OCI-LY7 (cell line): ENCODE data around the gene ZNF879. TPM values are rescaled to one million over a fixed set of nuclear protein-coding genes. Genes with fewer than 3 reads are reported as not detected.

ENCODE experiments used
- Bru-seq: library from RNA; stranded (reverse); fragments of 400-500 nt; gene quantifications from one replicate; lab custom pipeline; 2021; lab: Mats Ljungman, UMichigan
- BruChase-seq, 2 experiments: library from RNA; stranded (reverse); fragments of 400-500 nt; gene quantifications; one replicate each; lab custom pipeline; 2021; lab: Mats Ljungman, UMichigan
- BruUV-seq: library from RNA; stranded (reverse); fragments of 400-500 nt; replicated peaks from 2 replicates; lab custom pipeline; 2021; lab: Mats Ljungman, UMichigan
- CTCF ChIA-PET: fragments of 300-600 bp; sonication (Branson Sonifier 250); formaldehyde crosslinking; loops from one replicate; lab custom pipeline; 2022; ENCODE audit warnings: antibody characterized with exemption; ENCODE audit not compliant: unreplicated experiment; lab: Charles Lee
- POLR2A ChIA-PET: fragments of 300-600 bp; sonication (Branson Sonifier 250); formaldehyde crosslinking; loops from one replicate; lab custom pipeline; 2022; ENCODE audit warnings: antibody characterized with exemption; lab: Charles Lee
- DNase-seq: peaks from one replicate; pipeline ENCODE4 v3.0.0-alpha.2; 2015; ENCODE audit warnings: low spot score
- H2AFZ ChIP-seq: fragments of 200-600 bp; sonication (generic), shearing (Covaris generic); 2 replicates; pipeline ENCODE4 v1.6.1; 2014; ENCODE audit warnings: mild to moderate bottlenecking, antibody characterized with exemption, low read length, moderate library complexity
- H3K27ac ChIP-seq: fragments of 200-600 bp; sonication (generic); 2 replicates; pipeline ENCODE4 v1.5.1; 2014; ENCODE audit warnings: mixed run types, low read depth, mild to moderate bottlenecking, moderate library complexity, low read length, inconsistent platforms; ENCODE audit not compliant: poor library complexity, severe bottlenecking
- H3K36me3 ChIP-seq: fragments of 200-600 bp; sonication (generic); 2 replicates; pipeline ENCODE4 v1.6.1; 2014; ENCODE audit warnings: mild to moderate bottlenecking, antibody characterized with exemption, low read length, moderate library complexity, mixed read lengths; ENCODE audit not compliant: insufficient read depth
- H3K4me1 ChIP-seq: fragments of 200-600 bp; sonication (generic); 2 replicates; pipeline ENCODE4 v1.5.1; 2014; ENCODE audit warnings: mild to moderate bottlenecking, low read length; ENCODE audit not compliant: insufficient read depth, poor library complexity, severe bottlenecking
- H3K4me2 ChIP-seq: fragments of 200-600 bp; sonication (generic); 2 replicates; pipeline ENCODE4 v1.6.1; 2014; ENCODE audit warnings: mild to moderate bottlenecking, low read length
- H3K4me3 ChIP-seq: fragments of 200-600 bp; sonication (generic); 2 replicates; pipeline ENCODE4 v1.5.1; 2014; ENCODE audit warnings: mild to moderate bottlenecking, low read depth, low read length; ENCODE audit not compliant: poor library complexity, severe bottlenecking
- H3K79me2 ChIP-seq: fragments of 200-600 bp; sonication (generic); 2 replicates; pipeline ENCODE4 v1.6.1; 2016; ENCODE audit warnings: low read depth, mild to moderate bottlenecking, low read length, moderate library complexity, mixed read lengths; ENCODE audit not compliant: insufficient read depth
- H3K9me2 ChIP-seq: fragments of 200-600 bp; sonication (generic); 2 replicates; pipeline ENCODE4 v1.6.1; 2016; ENCODE audit warnings: mild to moderate bottlenecking, low read length, mixed read lengths; ENCODE audit not compliant: insufficient read depth
- H3K9me3 ChIP-seq: fragments of 200-600 bp; sonication (generic); 2 replicates; pipeline ENCODE4 v1.6.1; 2014; ENCODE audit warnings: mild to moderate bottlenecking, mixed run types, low read length, mixed read lengths
- H4K20me1 ChIP-seq: fragments of 200-600 bp; sonication (generic); 2 replicates; pipeline ENCODE4 v1.6.1; 2014; ENCODE audit warnings: mild to moderate bottlenecking, antibody characterized with exemption, low read length, moderate library complexity, mixed read lengths; ENCODE audit not compliant: insufficient read depth
- CTCF ChIP-seq: fragments of 200-600 bp; sonication (generic); conservative IDR thresholded peaks from 2 replicates; pipeline ENCODE4 v1.5.1; 2014; ENCODE audit warnings: mild to moderate bottlenecking, antibody characterized with exemption, low read length, moderate library complexity, mixed read lengths
- EZH2phosphoT487 ChIP-seq: fragments of 200-600 bp; sonication (generic); IDR thresholded peaks from 2 replicates; pipeline ENCODE4 v1.6.1; 2018; ENCODE audit warnings: low read depth, borderline replicate concordance, mild to moderate bottlenecking, mixed run types, antibody characterized with exemption, low read length, moderate library complexity, mixed read lengths
- intact Hi-C: fragments of 100-400 bp; cut with micrococcal nuclease; formaldehyde crosslinking; loops from one replicate; pipeline ENCODE4 v1.10.0; 2022; ENCODE audit not compliant: unreplicated experiment
- long read RNA-seq: library from polyadenylated mRNA; stranded (forward); transcript quantifications from one replicate; pipeline ENCODE4 v2.0.0, GENCODE V29; 2022
- total RNA-seq, 2 experiments: library from RNA; depleted of rRNA in 1 of 2; stranded (reverse); fragments of >200 nt in 1 of 2; shearing (Covaris generic) in 1 of 2; gene quantifications; 2 replicates each; pipeline ENCODE4 v1.2.3, GENCODE V29; 2014 to 2022

The ZNF879 gene
- total RNA-seq (2014; rRNA removed; shearing (Covaris generic)) (0.72 and 1.3 TPM in 2 replicates), total RNA-seq (2022) (0.55 and 0.65 TPM in 2 replicates), Bru-seq, nascent RNA (percentile 28 among the genes with signal in this experiment), BruChase-seq, experiment 1, labeled RNA remaining after a 6-hour chase (percentile 16 among the genes with signal in this experiment), BruChase-seq, experiment 2, labeled RNA remaining after a 2-hour chase (percentile 22 among the genes with signal in this experiment)
- long read RNA-seq: 0 reads

GRCh38 chr5:179023528-179024189, at the start of gene ZNF879:
ZNF879 (plus strand) TSS chr5:179023804; CDS start chr5:179025005, 1,201 bp downstream.
- H3K4me2 ChIP-seq: peak within 1 kb of the TSS; percentile 36; the same call in 1 of the 2 replicates
- peak within 1 kb of the TSS; percentile 76 for H2AFZ ChIP-seq
- no peak within 1 kb of the TSS for H3K27ac ChIP-seq
- no peaks in the 10 kb centered on the region for H3K36me3 ChIP-seq
- no peaks in the 10 kb centered on the region for H3K9me2 ChIP-seq
- peak within 1 kb of the TSS; percentile 64 for H3K4me3 ChIP-seq
- no TSS peak for BruUV-seq
- ChIA-PET POLR2A (no interaction called here), CTCF (no interaction called here)
- no peak for TF ChIP-seq EZH2phosphoT487
- TF ChIP-seq CTCF: no peak
- DNase-seq: peak; percentile 81
- intact Hi-C loops: no loop called here
- no peaks in the 10 kb centered on the region for H3K79me2 ChIP-seq
- peaks cover 5% of the 10 kb centered on the region for H3K4me1 ChIP-seq
- no peaks in the 10 kb centered on the region for H4K20me1 ChIP-seq
- no peaks in the 10 kb centered on the region for H3K9me3 ChIP-seq

- intact Hi-C loops: no loop called here
- no peak for DNase-seq
- no peaks in the 10 kb centered on the region for H3K36me3 ChIP-seq
- H4K20me1 ChIP-seq: no peaks in the 10 kb centered on the region
- H3K79me2 ChIP-seq: no peaks in the 10 kb centered on the region
- no peaks in the 10 kb centered on the region for H3K9me3 ChIP-seq
- H2AFZ ChIP-seq: no peak overlapping the region
- POLR2A ChIA-PET: no interaction called here
- H3K4me3 ChIP-seq: no peak overlapping the region
- H3K27ac ChIP-seq: no peak overlapping the region
- BruUV-seq: no TSS peak
- CTCF ChIA-PET: no interaction called here
- no peaks in the 10 kb centered on the region for H3K9me2 ChIP-seq
- H3K4me1 ChIP-seq: no peaks in the 10 kb centered on the region
- no peak overlapping the region for H3K4me2 ChIP-seq
- no peak for TF ChIP-seq CTCF
- no peak for TF ChIP-seq EZH2phosphoT487
Measured at GRCh38 chr5:178981381-178981780, 42.2 kb upstream of the ZNF879 start.

GRCh38 chr5:178982941-178983340, 40.7 kb upstream of the ZNF879 start:
- no peak overlapping the region for H3K27ac ChIP-seq
- no peaks in the 10 kb centered on the region for H3K9me2 ChIP-seq
- ChIA-PET POLR2A (interaction anchor here (0.6 kb wide), 2 partner anchors 18 to 21 kb away, joined by 3 to 4 read pairs; no protein-coding TSS in a partner anchor), CTCF (no interaction called here)
- no peak overlapping the region for H3K4me3 ChIP-seq
- intact Hi-C loops: no loop called here
- no peaks in the 10 kb centered on the region for H3K79me2 ChIP-seq
- H3K4me2 ChIP-seq: no peak overlapping the region
- H3K4me1 ChIP-seq: no peaks in the 10 kb centered on the region
- H4K20me1 ChIP-seq: no peaks in the 10 kb centered on the region
- TF ChIP-seq EZH2phosphoT487 (no peak), CTCF (no peak)
- DNase-seq: no peak
- no TSS peak for BruUV-seq
- no peaks in the 10 kb centered on the region for H3K9me3 ChIP-seq
- H3K36me3 ChIP-seq: no peaks in the 10 kb centered on the region
- no peak overlapping the region for H2AFZ ChIP-seq
